SKM-1 treated with dmso at 0.1 percent for 144 hours (cell line): ENCODE results near the gene GDPD2.
"Not testable (repeated sequence)": the region's sequence is repeated elsewhere in the genome, so short reads cannot be mapped to it uniquely, and the experiment has no call there.

Experiments used
- DNase-seq: peaks from one replicate; lab custom pipeline; 2025; ENCODE audit not compliant: unreplicated experiment; lab: John Stamatoyannopoulos, UW

The GDPD2 gene

GRCh38 chrX:70422851-70423341, at the start of gene GDPD2:
GDPD2 (plus strand) TSS chrX:70423314; CDS start chrX:70424985, 1,671 bp downstream.
- no peak for DNase-seq

GRCh38 chrX:70386235-70386634, 36.9 kb upstream of the GDPD2 start:
- no peak for DNase-seq

DNA sequence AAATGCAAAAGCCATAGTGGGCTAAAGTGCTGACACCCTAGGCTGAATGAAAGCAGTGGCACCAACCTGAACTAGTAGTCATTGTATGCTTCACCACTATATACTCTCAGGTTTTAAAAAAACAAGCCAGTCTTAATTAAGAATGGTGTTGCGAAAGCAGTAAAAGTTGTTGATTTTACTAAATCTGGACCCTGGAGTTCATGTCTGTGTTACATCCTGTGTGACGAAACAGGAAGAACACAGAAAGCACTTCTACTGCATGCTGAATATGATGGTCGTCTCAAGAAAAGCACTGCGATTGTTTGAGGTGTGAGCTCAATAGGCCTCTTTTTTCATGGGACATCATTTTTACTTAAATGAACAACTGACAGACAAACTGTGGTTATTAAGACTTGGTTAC, 24.2 kb upstream of the GDPD2 start:
- peak; percentile 14 for DNase-seq

GRCh38 chrX:70400181-70400580, 22.9 kb upstream of the GDPD2 start:
- not testable (repeated sequence) for DNase-seq

GRCh38 chrX:70402721-70403120, 20.4 kb upstream of the GDPD2 start:
- DNase-seq: no peak

GRCh38 chrX:70405003-70405402, 18.1 kb upstream of the GDPD2 start:
- no peak for DNase-seq

- DNase-seq: no peak
These were observed 12.2 kb upstream of the GDPD2 start for GRCh38 chrX:70410921-70411320.

DNA sequence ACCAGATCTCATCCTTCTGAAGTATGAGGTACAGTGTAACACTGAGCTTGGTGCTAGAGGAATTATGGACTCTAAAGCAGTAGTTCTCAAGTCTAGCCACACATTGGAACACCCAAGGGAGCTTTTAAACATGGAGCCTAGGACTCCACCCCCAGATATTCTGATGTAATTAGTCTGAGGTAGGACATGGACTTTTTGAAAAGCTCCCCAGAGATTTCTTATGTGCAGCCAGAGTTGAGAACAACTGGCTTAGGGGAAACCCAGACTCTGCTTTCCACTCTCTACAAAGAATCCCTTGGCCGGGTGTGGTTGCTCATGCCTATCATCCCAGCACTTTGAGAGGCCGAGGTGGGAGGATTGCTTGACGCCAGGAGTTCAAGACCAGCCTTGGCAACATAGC, 11.6 kb upstream of the GDPD2 start:
- DNase-seq: no peak

DNA sequence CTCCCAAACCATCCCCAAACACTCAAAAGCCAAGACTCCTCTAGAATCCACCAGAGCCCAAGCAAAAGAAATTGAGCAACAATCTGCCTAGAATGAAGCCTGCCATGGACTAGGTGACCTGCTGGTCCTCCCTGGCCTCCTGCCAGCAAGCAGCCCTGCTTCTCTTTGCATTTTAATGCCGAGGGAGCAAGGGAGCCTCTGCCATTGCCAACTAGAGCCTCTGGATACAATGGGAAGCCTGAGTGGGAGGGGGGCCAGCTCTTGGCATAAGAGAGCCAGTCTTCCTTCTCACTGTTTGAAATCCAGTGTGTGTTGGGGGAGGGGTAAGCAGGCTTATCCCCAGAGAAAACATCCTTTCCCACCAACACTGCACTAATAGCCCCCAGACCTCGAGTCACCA, 1.5 kb upstream of the GDPD2 start:
- DNase-seq: no peak

- no peak for DNase-seq
These were observed 992 bp downstream of the GDPD2 start for GRCh38 chrX:70423936-70424675.

DNA sequence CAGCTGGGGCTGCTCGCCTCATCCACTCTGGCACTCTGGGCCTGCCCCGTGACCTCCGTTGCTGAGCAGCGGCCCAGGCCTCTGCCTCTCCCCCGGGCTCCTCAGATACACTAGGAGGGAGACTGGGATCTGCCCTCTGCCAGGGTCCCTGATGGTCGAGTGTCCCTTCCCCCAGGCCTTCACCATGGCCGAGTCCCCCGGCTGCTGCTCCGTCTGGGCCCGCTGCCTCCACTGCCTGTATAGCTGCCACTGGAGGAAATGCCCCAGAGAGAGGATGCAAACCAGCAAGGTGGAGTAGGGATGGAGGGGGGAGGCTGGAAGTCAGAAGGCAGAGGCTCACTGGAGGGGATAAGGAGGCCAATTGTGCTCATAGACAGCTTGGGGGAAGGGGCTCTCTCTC, 1.7 kb downstream of the GDPD2 start:
- DNase-seq: no peak

GRCh38 chrX:70426286-70427278, 3.5 kb downstream of the GDPD2 start:
- DNase-seq: no peak

- DNase-seq: no peak
These were observed 4.3 kb downstream of the GDPD2 start for GRCh38 chrX:70427365-70427764.

DNA sequence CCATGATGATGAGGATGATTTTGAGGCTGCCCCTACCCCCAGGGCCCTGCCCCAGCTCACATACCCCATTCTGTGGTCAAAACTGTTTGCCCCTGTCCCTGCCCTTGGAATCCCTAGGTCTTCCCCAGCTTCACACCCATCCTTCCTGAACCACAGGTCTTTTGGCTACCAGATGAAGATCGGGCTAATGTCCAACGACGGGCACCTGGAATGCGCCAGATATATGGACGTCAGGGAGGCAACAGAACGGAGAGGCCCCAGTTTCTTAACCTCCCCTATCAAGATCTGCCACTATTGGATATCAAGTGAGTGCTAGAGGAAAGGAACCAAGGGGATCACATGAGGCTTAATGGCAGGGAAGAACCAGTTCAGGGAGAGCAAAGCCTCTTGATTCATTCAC, 6.6 kb downstream of the GDPD2 start:
- no peak for DNase-seq

GRCh38 chrX:70432936-70433847, 10.1 kb downstream of the GDPD2 start:
- DNase-seq: no peak

DNA sequence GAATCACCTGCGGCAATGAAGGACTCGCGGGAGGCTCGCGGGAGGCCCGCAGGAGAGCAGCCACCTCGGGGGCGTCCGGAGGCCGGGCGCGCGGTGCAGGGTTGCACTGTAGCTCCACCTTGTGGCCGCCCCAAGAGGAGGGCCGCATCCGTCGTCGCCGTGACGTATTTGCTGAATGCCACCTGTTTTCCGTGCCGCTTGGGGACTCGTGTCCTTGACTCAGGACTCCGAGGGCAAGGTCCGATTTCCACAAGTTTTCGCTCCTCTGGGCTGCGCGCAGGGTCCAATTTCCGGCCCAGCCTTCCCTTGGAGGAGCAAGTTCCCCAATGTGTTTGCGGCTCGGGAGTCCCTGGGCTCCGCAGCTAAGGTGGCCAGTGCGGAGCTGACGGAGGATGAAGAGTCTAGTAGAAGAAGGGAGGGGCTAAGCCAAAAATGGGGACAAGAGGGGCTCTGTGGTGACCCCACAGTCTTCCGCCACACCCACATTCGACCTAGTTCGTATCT, 10.8 kb downstream of the GDPD2 start:
- DNase-seq: peak; percentile 33

- peak; percentile 51 for DNase-seq
These were observed 11.3 kb downstream of the GDPD2 start for GRCh38 chrX:70434352-70434866.

- no peak for DNase-seq
These were observed 11.9 kb downstream of the GDPD2 start for GRCh38 chrX:70434914-70435586.

DNA sequence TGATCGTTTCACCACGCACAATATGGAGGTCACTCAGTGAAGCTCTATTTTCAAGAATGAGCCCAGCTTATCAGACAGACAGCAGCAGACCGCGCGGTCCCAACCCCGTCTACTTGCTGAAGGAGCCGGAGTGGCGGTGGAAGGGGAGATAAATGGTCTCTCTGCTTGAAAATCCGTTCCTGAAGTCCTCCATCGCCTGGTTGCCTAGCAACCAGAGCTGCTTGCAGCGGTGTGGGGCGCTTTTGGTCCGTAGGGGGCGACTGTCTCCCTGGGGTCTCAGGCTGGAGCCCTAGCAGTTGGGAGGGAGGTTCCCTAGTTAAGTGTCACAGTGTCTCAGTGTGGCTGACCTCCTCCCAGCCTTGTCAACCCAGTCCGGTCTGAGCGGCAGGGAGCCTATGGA, 13.2 kb downstream of the GDPD2 start:
- DNase-seq: no peak

DNA sequence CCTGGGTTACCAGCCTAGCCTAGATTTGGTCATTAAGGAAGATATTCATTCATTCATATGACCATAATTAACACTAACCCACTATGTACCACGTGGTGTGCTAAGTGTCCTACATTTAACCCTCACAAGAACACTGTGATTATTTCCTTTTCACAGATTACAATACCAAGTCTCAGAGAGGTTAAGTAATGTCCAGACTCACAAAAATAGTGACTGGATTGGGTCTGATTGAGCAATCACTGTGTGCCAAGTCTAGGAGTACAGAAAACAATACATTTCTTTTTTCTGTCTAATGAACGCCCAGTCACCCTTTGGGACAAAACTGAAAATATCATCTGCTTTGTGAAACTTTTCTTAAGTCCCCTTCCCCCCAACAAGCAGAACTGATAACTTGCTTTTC, 13.9 kb downstream of the GDPD2 start:
- DNase-seq: no peak
